Activated CD4-positive, alpha-beta T cell treated with anti-CD3 and anti-CD28 coated beads, Interleukin-2, amount 10 ng/mL, durations not matched to agents 24 days and 14 days (primary cell): Measurements from ENCODE around the gene BICRA. TPM values are rescaled to one million over a fixed set of nuclear protein-coding genes. Genes with fewer than 3 reads are reported as not detected.

Experiments
- DNase-seq: peaks from one replicate; pipeline ENCODE4 v3.0.0; 2022
- H3K27ac Mint-ChIP-seq: one replicate; pipeline ENCODE4 v1.8.0; 2022; ENCODE audit warnings: mild to moderate bottlenecking, mixed read lengths
- H3K27me3 Mint-ChIP-seq: one replicate; pipeline ENCODE4 v1.8.0; 2022; ENCODE audit warnings: mixed read lengths
- H3K36me3 Mint-ChIP-seq: one replicate; pipeline ENCODE4 v1.8.0; 2022; ENCODE audit warnings: low read depth, mild to moderate bottlenecking, mixed read lengths
- H3K4me1 Mint-ChIP-seq: one replicate; pipeline ENCODE4 v1.8.0; 2021; ENCODE audit warnings: mixed read lengths
- H3K4me3 Mint-ChIP-seq: one replicate; pipeline ENCODE4 v1.8.0; 2022; ENCODE audit warnings: mild to moderate bottlenecking, moderate library complexity, mixed read lengths
- H3K9me3 Mint-ChIP-seq: one replicate; pipeline ENCODE4 v1.8.0; 2021; ENCODE audit warnings: mixed read lengths
- intact Hi-C: fragments of 100-400 bp; cut with micrococcal nuclease; formaldehyde crosslinking; loops from one replicate; pipeline ENCODE4 v1.15.1; 2023
- total RNA-seq: library from RNA; stranded (reverse); gene quantifications from 2 replicates; pipeline ENCODE4 v1.2.3, GENCODE V29; 2022

BICRA gene
- total RNA-seq, 1 donor from 2014 or later: 11.9 TPM

- Mint-ChIP-seq H3K4me1 (no peaks in the 10 kb centered on the region), H3K9me3 (no peaks in the 10 kb centered on the region), H3K36me3 (peaks cover 6% of the 10 kb centered on the region), H3K27me3 (no peaks in the 10 kb centered on the region), H3K4me3 (no peak overlapping the region), H3K27ac (no peak overlapping the region)
- intact Hi-C loops: no loop called here
- no peak for DNase-seq
Observed at GRCh38 chr19:47687906-47688305, 79.0 kb downstream of the BICRA start.

GRCh38 chr19:47691090-47691489 is 82.2 kb downstream of the BICRA start:
- intact Hi-C loops: no loop called here

DNA sequence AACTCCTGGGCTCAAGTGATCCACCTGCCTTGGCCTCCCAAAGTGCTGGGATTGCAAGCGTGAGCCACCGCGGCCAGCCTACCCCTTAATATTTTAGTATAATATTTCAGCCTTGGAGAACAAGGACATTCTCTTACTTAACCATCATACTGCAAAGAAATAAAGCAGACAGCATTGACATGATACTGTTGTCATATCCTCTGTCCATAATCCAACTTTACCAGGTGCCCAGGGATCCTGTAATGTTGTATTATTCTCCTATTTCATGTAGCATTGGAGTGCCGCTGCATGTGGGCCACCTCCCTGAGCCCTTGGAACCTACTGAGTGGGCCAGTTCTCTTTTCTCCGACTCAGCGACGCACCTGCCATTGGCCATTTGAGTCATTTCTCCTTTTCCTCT is 82.8 kb downstream of the BICRA start:
- H3K27ac Mint-ChIP-seq: no peak overlapping the region
- intact Hi-C loops: no loop called here

More at GRCh38 chr19:47691090-47691489, 82.2 kb downstream of the BICRA start:
- Mint-ChIP-seq H3K4me1 (no peaks in the 10 kb centered on the region), H3K27ac (no peak overlapping the region), H3K36me3 (peaks cover 12% of the 10 kb centered on the region), H3K9me3 (no peaks in the 10 kb centered on the region), H3K4me3 (no peak overlapping the region), H3K27me3 (no peaks in the 10 kb centered on the region)
- DNase-seq: no peak

DNA sequence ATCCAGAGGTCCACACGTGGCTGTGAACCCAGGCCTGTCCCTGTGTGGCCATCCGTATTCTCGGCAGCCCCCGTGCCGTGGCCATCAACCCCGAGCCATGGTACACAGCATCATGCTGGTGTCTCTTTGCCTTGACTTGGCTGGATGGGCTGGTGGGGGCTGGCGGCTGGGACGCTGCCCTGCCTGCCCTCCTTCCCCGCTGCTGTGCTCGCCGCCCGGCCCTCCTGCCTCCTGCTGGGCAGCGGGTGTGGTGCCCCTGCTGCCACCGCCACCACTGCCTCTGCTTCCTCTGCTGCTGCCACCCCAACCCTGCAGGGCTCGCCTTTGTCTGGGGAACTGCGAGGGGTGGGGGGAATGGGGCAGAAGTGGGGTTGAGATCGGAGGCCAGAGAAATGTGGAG is 84.6 kb downstream of the BICRA start:
- H3K4me1 Mint-ChIP-seq: no peaks in the 10 kb centered on the region
- intact Hi-C loops: no loop called here
- no peaks in the 10 kb centered on the region for H3K9me3 Mint-ChIP-seq
- peaks cover 12% of the 10 kb centered on the region for H3K36me3 Mint-ChIP-seq
- no peak overlapping the region for H3K4me3 Mint-ChIP-seq
- no peaks in the 10 kb centered on the region for H3K27me3 Mint-ChIP-seq
- no peak overlapping the region for H3K27ac Mint-ChIP-seq
- no peak for DNase-seq

More for the DNA sequence above, 82.8 kb downstream of the BICRA start:
- Mint-ChIP-seq H3K4me3 (no peak overlapping the region), H3K9me3 (no peaks in the 10 kb centered on the region), H3K36me3 (peaks cover 12% of the 10 kb centered on the region), H3K27me3 (no peaks in the 10 kb centered on the region), H3K4me1 (no peaks in the 10 kb centered on the region)
- no peak for DNase-seq

GRCh38 chr19:47693903-47694302 is 85.0 kb downstream of the BICRA start:
- Mint-ChIP-seq H3K36me3 (peaks cover 12% of the 10 kb centered on the region), H3K4me3 (no peak overlapping the region), H3K9me3 (no peaks in the 10 kb centered on the region), H3K4me1 (no peaks in the 10 kb centered on the region), H3K27me3 (no peaks in the 10 kb centered on the region), H3K27ac (no peak overlapping the region)
- no peak for DNase-seq
- intact Hi-C loops: no loop called here

DNA sequence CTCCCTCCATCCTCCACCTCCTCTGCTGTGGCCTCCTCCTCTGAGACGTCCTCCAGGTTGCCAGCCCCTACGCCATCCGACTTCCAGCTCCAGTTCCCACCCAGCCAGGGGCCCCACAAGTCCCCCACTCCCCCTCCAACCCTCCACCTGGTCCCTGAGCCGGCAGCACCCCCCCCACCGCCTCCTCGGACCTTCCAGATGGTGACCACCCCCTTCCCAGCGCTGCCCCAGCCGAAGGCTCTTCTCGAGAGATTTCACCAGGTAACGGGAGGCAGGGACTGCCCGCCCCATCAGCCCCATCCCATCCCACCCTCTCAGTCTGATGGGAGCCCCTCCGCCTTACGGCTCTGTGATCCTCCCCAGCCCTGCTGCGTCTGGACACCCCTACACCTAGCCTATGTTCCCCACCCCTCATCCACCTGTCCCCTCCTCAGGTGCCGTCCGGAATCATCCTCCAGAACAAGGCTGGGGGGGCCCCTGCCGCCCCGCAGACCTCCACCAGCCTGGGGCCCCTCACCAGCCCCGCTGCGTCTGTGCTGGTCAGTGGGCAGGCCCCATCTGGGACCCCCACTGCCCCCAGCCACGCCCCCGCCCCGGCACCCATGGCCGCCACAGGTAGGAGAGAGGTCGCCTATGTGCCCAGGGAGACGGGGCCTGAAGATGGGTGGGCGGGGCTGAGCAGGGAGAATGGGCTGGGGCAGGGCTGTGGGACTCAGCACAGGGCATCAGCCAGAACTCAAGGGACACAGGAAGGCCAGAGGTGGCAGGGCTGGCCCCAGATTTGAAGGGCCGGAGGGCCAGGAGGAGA is 85.7 kb downstream of the BICRA start:
- Mint-ChIP-seq H3K27me3 (no peaks in the 10 kb centered on the region), H3K27ac (no peak overlapping the region), H3K4me1 (no peaks in the 10 kb centered on the region), H3K4me3 (no peak overlapping the region), H3K9me3 (no peaks in the 10 kb centered on the region), H3K36me3 (peaks cover 14% of the 10 kb centered on the region)
- no peak for DNase-seq
- intact Hi-C loops: loop anchor here (5.0 kb wide), 1 partner anchor 92 kb away; no protein-coding TSS in a partner anchor

DNA sequence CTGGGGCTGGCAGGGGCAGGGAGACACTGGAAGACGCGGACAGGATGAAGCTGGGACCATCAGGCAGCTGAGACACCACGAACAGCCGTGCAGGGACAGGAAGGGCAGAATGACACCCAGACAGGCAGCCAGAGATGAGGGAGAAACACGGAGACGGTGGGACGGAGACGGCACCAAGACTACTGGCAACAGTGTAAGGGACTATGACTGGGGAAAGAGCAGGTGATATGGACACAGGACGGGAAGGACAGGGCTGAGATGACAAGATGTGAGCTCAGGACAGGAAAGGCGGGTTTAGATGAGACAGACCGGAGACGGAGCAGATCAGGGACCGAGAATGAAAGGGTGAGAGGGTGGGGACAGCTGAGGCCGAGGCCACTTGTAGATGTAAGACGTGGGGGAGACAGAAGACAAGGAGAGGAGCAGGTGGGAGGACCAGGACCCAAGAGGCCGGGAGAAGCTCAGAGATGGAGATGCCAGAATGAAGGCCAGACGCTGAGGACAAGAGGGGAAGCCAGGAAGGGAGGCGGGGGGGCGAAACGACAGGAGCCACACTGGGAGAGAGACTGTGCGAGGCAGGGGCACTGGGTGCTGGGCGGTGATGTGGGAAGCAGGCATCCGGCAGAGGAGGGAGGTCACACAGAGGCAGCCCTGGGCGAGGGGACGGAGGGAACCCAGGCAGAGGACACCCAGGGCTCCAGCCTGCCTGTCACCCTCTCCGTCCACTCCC is 86.8 kb downstream of the BICRA start:
- H3K36me3 Mint-ChIP-seq: peaks cover 12% of the 10 kb centered on the region
- no peak overlapping the region for H3K27ac Mint-ChIP-seq
- no peak for DNase-seq

DNA sequence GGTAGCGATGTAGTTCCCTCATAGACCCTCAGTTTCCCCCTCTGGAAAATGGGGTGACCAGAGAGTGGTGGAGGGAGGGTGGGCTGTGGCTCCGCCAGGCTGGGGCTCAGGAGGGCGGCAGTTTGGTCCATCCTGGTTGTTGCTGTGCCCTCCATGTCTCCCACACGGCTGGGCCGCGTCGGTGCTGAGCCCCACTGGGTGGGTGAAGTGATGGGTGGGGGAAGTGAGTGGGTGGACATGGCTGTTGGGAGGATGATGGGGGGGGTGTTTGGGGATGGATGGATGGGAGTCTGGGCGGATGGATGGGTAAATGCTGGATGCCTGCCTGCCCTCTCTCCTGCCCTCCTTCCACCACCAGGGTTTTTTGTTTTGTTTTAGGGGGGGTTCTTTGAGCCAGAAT is 87.7 kb downstream of the BICRA start:
- H3K27ac Mint-ChIP-seq: no peak overlapping the region
- peaks cover 10% of the 10 kb centered on the region for H3K36me3 Mint-ChIP-seq
- no peaks in the 10 kb centered on the region for H3K27me3 Mint-ChIP-seq
- H3K4me3 Mint-ChIP-seq: no peak overlapping the region
- no peak for DNase-seq
- no peaks in the 10 kb centered on the region for H3K9me3 Mint-ChIP-seq
- intact Hi-C loops: loop anchor here (5.0 kb wide), 1 partner anchor 94 kb away; no protein-coding TSS in a partner anchor
- H3K4me1 Mint-ChIP-seq: no peaks in the 10 kb centered on the region

More for the DNA sequence above, 86.8 kb downstream of the BICRA start:
- Mint-ChIP-seq H3K4me3 (no peak overlapping the region), H3K4me1 (no peaks in the 10 kb centered on the region), H3K9me3 (no peaks in the 10 kb centered on the region), H3K27me3 (no peaks in the 10 kb centered on the region)
- intact Hi-C loops: loop anchor here (5.0 kb wide), 1 partner anchor 93 kb away; no protein-coding TSS in a partner anchor

DNA sequence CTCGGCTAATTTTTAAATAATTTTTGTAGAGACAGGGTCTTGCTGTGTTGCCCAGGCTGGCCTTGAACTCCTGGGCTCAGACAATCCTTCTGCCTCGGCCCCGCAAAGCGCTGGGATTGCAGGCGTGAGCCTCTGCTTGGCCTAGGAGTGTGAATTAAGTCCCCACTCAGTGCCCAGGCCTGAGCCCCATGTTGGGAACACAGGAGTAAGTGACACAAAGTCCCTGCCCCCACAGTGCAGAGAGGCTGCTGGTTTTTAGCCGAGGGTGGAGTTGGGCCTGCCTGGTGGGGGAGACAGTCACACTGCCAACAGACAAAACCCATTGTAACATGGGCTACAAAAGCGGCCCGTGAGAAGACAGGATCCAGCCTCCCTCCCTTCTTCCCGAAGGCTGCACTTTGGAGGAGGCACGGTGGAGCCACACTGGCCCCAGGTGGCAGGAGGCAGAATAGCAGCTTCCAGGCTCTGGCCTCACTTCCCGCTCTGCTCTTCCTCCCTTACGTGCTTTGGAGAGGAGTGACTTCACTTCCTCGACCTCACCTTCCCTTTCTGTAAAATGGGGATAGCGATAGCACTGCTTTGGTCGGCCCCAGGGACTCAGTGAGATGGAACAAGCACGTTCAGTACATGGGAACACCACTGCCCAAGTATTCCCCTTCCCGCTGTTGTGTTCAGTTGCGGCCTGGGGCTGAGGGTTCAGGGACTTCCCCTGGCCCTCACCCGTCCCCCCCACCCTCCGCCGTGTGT is 89.1 kb downstream of the BICRA start:
- Mint-ChIP-seq H3K27ac (no peak overlapping the region), H3K36me3 (peaks cover 15% of the 10 kb centered on the region), H3K9me3 (no peaks in the 10 kb centered on the region), H3K27me3 (no peaks in the 10 kb centered on the region), H3K4me1 (no peaks in the 10 kb centered on the region), H3K4me3 (no peak overlapping the region)
- peak; percentile 87 for DNase-seq
- intact Hi-C loops: loop anchor here (1.0 to 5.0 kb wide), 2 partner anchors 96 to 262 kb away; no protein-coding TSS in a partner anchor

DNA sequence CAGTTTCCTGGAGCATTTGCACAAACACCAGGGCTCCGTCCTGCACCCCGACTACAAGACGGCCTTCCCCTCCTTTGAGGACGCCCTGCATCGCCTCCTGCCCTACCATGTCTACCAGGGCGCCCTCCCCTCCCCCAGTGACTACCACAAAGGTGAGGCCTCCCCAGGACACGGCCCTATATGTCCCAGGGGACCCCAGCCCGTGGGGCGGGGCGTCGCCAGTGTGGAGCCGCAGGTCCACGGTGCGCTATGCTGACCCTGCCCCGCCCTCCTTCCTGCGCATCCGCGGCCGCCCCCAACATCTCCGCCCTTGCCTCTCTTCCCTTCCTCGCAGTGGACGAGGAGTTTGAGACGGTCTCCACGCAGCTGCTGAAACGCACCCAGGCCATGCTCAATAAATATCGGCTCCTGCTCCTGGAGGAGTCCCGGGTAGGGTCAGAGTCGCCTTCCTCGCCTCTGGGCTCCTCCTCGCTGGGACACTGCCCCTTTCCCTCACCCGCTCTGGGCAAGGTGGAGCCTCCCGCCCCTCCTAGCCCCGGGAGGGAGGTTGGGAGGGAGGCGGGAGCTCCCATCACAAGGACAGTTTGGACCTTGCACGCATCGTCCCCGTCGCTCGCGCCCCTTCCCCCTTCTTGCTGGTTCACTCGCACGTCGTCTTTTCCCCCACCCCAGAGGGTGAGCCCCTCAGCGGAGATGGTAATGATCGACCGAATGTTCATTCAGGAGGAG is 89.9 kb downstream of the BICRA start:
- no peak overlapping the region for H3K27ac Mint-ChIP-seq
- peaks cover 14% of the 10 kb centered on the region for H3K36me3 Mint-ChIP-seq
- H3K9me3 Mint-ChIP-seq: no peaks in the 10 kb centered on the region
- no peaks in the 10 kb centered on the region for H3K27me3 Mint-ChIP-seq
- no peak for DNase-seq
- intact Hi-C loops: loop anchor here (1.0 to 5.0 kb wide), 2 partner anchors 96 to 262 kb away; no protein-coding TSS in a partner anchor
- H3K4me3 Mint-ChIP-seq: no peak overlapping the region
- H3K4me1 Mint-ChIP-seq: no peaks in the 10 kb centered on the region

DNA sequence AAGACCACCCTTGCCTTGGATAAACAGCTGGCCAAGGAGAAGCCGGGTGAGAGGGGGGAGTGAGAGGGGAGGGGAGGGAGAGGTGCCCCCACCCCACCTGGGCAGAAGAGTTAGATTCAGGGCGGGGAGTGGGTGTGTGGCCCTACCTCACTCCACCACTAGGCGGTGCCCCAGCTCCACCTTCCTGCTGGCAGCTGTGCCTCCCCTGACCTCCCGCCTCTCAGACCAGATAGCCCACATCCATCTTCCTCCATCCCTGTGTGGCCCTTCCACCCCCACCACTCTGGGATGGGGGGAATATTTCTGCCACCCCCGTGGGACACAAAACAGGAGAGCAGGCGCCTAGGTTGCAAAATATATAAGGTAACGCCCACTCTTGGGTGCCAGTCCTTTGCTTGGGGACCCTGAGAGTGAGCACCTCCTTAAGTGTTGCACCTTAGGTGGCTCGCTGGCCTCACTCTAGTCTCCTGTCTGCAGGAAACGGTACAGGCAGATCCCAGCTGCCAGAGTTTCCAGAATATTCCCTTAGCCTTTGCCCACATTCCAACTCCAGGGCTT is 90.5 kb downstream of the BICRA start:
- intact Hi-C loops: loop anchor here (5.0 kb wide), 1 partner anchor 97 kb away; no protein-coding TSS in a partner anchor
- no peak overlapping the region for H3K4me3 Mint-ChIP-seq
- H3K4me1 Mint-ChIP-seq: no peaks in the 10 kb centered on the region
- H3K9me3 Mint-ChIP-seq: no peaks in the 10 kb centered on the region
- peaks cover 17% of the 10 kb centered on the region for H3K36me3 Mint-ChIP-seq
- peak; percentile 86 for DNase-seq
- H3K27ac Mint-ChIP-seq: no peak overlapping the region
- no peaks in the 10 kb centered on the region for H3K27me3 Mint-ChIP-seq

DNA sequence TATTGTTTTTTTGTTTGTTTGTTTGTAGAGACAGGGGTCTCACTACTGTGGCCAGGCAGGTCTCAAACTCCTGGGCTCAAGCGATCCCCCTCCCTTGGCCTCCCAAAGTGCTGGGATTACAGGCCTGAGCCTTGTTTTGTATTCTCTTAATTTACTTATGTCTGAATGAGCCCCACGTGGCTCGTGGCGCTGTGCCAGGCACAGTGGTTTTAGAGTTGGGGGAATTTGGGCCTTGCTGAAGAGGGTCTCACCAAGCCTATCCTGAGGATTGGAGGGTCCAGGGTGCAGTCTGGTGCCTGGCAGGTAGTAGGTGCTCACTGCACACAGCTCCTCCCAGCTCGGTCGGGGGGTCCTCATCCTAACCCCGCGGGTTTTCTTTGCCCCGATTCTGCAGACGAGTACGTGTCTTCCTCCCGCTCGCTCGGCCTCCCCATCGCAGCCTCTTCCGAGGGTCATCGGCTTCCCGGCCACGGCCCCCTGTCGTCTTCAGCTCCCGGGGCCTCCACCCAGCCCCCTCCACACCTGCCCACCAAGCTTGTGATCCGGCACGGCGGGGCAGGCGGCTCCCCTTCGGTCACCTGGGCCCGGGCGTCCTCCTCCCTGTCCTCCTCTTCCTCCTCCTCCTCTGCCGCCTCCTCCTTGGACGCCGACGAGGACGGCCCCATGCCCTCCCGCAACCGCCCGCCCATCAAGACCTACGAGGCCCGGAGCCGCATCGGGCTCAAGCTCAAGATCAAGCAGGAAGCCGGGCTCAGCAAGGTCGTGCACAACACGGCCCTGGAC is 92.2 kb downstream of the BICRA start:
- H3K4me1 Mint-ChIP-seq: no peaks in the 10 kb centered on the region
- no peaks in the 10 kb centered on the region for H3K27me3 Mint-ChIP-seq
- no peak for DNase-seq
- no peak overlapping the region for H3K27ac Mint-ChIP-seq
- no peaks in the 10 kb centered on the region for H3K9me3 Mint-ChIP-seq
- peaks cover 12% of the 10 kb centered on the region for H3K36me3 Mint-ChIP-seq
- no peak overlapping the region for H3K4me3 Mint-ChIP-seq
- intact Hi-C loops: loop anchor here (10.0 kb wide), 1 partner anchor 406 kb away; no protein-coding TSS in a partner anchor
